ENCODE measurements around the gene PHOX2B. TPM values are rescaled to one million over a fixed set of nuclear protein-coding genes. Genes with fewer than 3 reads are reported as not detected.

Gene PHOX2B
- total RNA-seq, 1 experiment from 2014 or later: not detected

DNA sequence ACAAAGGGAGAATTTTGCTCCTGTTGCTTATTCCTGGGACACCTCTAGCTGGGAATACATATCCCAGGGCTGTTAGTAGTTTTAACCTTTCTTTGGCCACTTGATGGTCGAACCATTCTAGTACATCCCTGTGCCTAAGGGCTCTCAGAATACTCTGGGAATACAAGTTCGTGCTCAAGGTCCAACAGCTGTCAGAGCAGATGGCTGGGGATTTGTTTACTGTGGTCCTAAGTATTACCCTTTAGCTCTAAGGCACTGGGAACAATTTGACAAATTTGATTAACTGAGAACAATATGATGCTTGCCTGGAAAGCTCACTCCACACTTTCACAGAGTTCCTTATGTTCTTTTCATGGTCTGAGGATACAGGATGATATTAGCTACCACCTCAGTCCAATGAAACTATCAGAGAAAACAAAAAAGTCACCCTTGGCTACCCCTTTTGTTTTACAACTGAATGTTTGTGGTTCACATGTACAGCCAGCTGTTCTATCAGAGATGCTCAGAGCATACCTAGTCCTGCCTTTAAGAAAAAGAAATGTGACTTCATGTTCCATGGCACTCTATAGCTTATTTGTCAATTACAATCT lies 47.4 kb upstream of the PHOX2B start:
- intact Hi-C loops (cut with micrococcal nuclease; ENCODE audit: unreplicated experiment): no loop called here
- H3K36me3 Mint-ChIP-seq (ENCODE audit: insufficient read depth, unreplicated experiment): no peaks in the 10 kb centered on the region
- Histone ChIP-seq H3K27me3 (replicated peaks; ENCODE audit: control insufficient read depth, insufficient read depth, low read length) (no peaks in the 10 kb centered on the region), H3K4me3 (ENCODE audit: low read depth, low read length) (no peak overlapping the region), H3K9me3 (no peaks in the 10 kb centered on the region), H3K4me1 (no peaks in the 10 kb centered on the region), H3K36me3 (ENCODE audit: control insufficient read depth, insufficient read depth, low read length) (no peaks in the 10 kb centered on the region)
- ChIA-PET POLR2A (no interaction called here), CTCF (no interaction called here)
- H3K4me3 Mint-ChIP-seq (ENCODE audit: unreplicated experiment): no peak overlapping the region
- no peaks in the 10 kb centered on the region for H3K9me3 Mint-ChIP-seq (ENCODE audit: unreplicated experiment)
- H3K4me1 Mint-ChIP-seq (ENCODE audit: low read depth, unreplicated experiment): no peaks in the 10 kb centered on the region
- DNase-seq: no peak
- no peak overlapping the region for H3K27ac Mint-ChIP-seq (ENCODE audit: unreplicated experiment)
- TF ChIP-seq, protein P1, sequence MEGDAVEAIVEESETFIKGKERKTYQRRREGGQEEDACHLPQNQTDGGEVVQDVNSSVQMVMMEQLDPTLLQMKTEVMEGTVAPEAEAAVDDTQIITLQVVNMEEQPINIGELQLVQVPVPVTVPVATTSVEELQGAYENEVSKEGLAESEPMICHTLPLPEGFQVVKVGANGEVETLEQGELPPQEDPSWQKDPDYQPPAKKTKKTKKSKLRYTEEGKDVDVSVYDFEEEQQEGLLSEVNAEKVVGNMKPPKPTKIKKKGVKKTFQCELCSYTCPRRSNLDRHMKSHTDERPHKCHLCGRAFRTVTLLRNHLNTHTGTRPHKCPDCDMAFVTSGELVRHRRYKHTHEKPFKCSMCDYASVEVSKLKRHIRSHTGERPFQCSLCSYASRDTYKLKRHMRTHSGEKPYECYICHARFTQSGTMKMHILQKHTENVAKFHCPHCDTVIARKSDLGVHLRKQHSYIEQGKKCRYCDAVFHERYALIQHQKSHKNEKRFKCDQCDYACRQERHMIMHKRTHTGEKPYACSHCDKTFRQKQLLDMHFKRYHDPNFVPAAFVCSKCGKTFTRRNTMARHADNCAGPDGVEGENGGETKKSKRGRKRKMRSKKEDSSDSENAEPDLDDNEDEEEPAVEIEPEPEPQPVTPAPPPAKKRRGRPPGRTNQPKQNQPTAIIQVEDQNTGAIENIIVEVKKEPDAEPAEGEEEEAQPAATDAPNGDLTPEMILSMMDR (IDR thresholded peaks at IDR 0.05; ENCODE audit: insufficient read depth in 1 of 2, low read depth in 1 of 2, low read length in 1 of 2, severe bottlenecking in 1 of 2, unreplicated experiment in 1 of 2): no peak
- peaks cover 14% of the 10 kb centered on the region for H3K27me3 Mint-ChIP-seq (ENCODE audit: insufficient read depth, unreplicated experiment)
- BruUV-seq (replicated peaks): no TSS peak

DNA sequence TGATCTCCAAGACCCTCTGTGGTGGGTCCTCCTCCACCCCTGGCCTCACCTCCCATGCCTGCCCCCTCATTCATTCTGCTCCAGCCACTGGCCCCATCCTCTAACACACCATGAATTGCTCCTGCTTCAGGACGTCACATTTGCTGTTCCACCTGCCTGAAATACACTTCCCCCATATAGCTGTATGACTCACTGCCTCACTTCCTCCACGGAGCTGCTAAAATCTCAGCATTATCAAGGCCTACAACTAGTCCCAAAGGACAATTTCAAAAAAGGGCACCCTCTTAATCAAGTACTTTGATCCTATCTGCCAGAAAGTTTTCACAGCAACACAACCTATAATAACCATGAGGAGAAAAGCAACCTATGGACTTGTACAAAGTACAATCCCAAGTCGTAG lies 43.6 kb upstream of the PHOX2B start:
- Mint-ChIP-seq H3K4me1 (ENCODE audit: low read depth, unreplicated experiment) (no peaks in the 10 kb centered on the region), H3K9me3 (ENCODE audit: unreplicated experiment) (no peaks in the 10 kb centered on the region), H3K27ac (ENCODE audit: unreplicated experiment) (no peak overlapping the region), H3K27me3 (ENCODE audit: insufficient read depth, unreplicated experiment) (peaks cover 14% of the 10 kb centered on the region), H3K36me3 (ENCODE audit: insufficient read depth, unreplicated experiment) (no peaks in the 10 kb centered on the region), H3K4me3 (ENCODE audit: unreplicated experiment) (no peak overlapping the region)
- ChIA-PET CTCF (no interaction called here), POLR2A (no interaction called here)
- Histone ChIP-seq H3K9me3 (no peaks in the 10 kb centered on the region), H3K27me3 (replicated peaks; ENCODE audit: control insufficient read depth, insufficient read depth, low read length) (no peaks in the 10 kb centered on the region), H3K4me1 (no peaks in the 10 kb centered on the region), H3K36me3 (ENCODE audit: control insufficient read depth, insufficient read depth, low read length) (no peaks in the 10 kb centered on the region), H3K4me3 (ENCODE audit: low read depth, low read length) (no peak overlapping the region)
- no TSS peak for BruUV-seq (replicated peaks)
- intact Hi-C loops (cut with micrococcal nuclease; ENCODE audit: unreplicated experiment): no loop called here
- DNase-seq: no peak
- TF ChIP-seq, protein P1 (IDR thresholded peaks at IDR 0.05; ENCODE audit: insufficient read depth in 1 of 2, low read depth in 1 of 2, low read length in 1 of 2, severe bottlenecking in 1 of 2, unreplicated experiment in 1 of 2): no peak

DNA sequence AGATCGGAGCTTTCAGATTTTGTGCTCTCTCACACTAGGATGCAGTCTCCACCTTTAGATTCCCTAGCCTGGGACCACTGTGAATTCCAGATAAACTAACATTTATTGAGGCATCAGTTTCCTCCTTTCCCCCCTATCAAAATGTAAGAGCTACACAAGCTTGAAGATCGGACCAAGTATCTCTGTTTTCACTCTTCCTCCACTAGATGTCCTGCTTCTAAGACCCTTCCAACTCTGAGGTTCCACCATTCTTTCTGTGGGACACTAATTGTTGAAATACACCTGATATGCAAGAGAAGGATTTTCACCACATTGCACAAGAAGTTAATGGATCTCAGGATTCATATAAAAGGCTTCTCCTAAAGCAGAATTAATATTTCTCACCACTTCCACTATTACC lies 43.0 kb upstream of the PHOX2B start:
- ChIA-PET POLR2A (no interaction called here), CTCF (no interaction called here)
- intact Hi-C loops (cut with micrococcal nuclease; ENCODE audit: unreplicated experiment): no loop called here
- Histone ChIP-seq H3K4me1 (no peaks in the 10 kb centered on the region), H3K9me3 (no peaks in the 10 kb centered on the region), H3K36me3 (ENCODE audit: control insufficient read depth, insufficient read depth, low read length) (no peaks in the 10 kb centered on the region), H3K27me3 (replicated peaks; ENCODE audit: control insufficient read depth, insufficient read depth, low read length) (no peaks in the 10 kb centered on the region), H3K4me3 (ENCODE audit: low read depth, low read length) (no peak overlapping the region)
- Mint-ChIP-seq H3K4me3 (ENCODE audit: unreplicated experiment) (no peak overlapping the region), H3K9me3 (ENCODE audit: unreplicated experiment) (no peaks in the 10 kb centered on the region), H3K4me1 (ENCODE audit: low read depth, unreplicated experiment) (no peaks in the 10 kb centered on the region), H3K27ac (ENCODE audit: unreplicated experiment) (no peak overlapping the region), H3K36me3 (ENCODE audit: insufficient read depth, unreplicated experiment) (no peaks in the 10 kb centered on the region), H3K27me3 (ENCODE audit: insufficient read depth, unreplicated experiment) (peaks cover 16% of the 10 kb centered on the region)
- TF ChIP-seq, protein P1 (IDR thresholded peaks at IDR 0.05; ENCODE audit: insufficient read depth in 1 of 2, low read depth in 1 of 2, low read length in 1 of 2, severe bottlenecking in 1 of 2, unreplicated experiment in 1 of 2): no peak
- BruUV-seq (replicated peaks): no TSS peak
- no peak for DNase-seq

Measured in Caco-2 (cell line).